Adrenal gland (tissue), 5 donors: Measurements from ENCODE around the gene CAPN8.
A peak's percentile ranks its signal among the peaks of the same experiment; 100 is the strongest.

Experiments
- POLR2A ChIP-seq, 2 donors: fragments of 450-650 bp; IDR thresholded peaks; one replicate each; pipeline ENCODE4 v1.6.1; 2017; ENCODE audit warnings: antibody characterized with exemption in 2 of 2, mild to moderate bottlenecking in 2 of 2, moderate library complexity in 1 of 2
- TF ChIP-seq, protein P1 (sequence below), 6 experiments: fragments of 450-650 bp in 4 of 6; fragments of 200-600 bp in 2 of 6; sonication (generic) in 1 of 6; IDR thresholded peaks; 1 replicate in 5 of 6; 2 replicates in 1 of 6; pipeline versions ENCODE4 v1.5.1 to v1.8.0; 2016 to 2021; ENCODE audit warnings: antibody characterized with exemption in 6 of 6, mild to moderate bottlenecking in 2 of 6, moderate library complexity in 1 of 6
- donor health status: DM: no; HTN: no; CAD: no.

DNA sequence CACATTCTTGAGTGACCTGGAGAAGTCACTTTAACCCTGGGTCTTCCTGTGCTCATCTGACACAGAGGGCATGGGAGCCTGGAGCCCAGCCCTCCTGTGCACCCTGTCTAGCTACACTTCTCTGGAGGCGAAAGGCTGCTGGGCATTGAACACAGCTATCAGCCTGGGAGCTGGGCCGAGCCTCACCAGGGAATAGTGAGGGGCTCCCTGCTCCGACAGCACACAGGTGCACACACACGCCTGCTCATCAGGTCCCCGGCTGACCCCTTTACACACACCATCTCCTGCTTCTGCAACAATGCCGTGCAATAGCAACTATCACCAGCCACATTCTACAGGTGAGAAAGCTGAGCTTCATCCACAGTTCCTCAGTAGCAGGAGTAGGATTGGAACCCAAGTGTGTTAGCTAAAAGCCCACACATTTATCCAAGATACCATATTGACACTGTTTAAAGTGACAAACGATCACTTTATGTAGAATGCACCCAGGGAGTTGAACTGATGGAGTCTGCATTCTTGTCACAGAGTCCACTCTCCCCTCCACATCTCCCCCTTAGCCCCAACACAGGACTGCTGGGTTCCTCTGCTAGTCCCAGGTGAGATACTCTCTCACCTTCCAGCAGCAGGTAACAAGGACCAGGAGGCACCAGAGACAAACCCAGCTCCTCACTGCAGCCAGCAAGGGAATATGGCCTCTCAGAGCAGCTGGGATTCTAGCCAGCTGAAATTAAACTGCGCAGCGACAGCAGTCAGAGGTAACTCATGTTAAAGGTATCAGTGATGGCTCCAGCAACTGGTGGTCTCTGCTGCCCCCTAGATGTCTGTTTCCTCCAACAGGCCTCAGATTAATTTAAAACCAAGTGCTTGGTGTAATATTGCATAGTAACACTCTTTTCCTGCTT lies 18.3 kb upstream of the CAPN8 start:
- TF ChIP-seq POLR2A (IDR thresholded peaks at IDR 0.05): no peak
- TF ChIP-seq, protein P1, sequence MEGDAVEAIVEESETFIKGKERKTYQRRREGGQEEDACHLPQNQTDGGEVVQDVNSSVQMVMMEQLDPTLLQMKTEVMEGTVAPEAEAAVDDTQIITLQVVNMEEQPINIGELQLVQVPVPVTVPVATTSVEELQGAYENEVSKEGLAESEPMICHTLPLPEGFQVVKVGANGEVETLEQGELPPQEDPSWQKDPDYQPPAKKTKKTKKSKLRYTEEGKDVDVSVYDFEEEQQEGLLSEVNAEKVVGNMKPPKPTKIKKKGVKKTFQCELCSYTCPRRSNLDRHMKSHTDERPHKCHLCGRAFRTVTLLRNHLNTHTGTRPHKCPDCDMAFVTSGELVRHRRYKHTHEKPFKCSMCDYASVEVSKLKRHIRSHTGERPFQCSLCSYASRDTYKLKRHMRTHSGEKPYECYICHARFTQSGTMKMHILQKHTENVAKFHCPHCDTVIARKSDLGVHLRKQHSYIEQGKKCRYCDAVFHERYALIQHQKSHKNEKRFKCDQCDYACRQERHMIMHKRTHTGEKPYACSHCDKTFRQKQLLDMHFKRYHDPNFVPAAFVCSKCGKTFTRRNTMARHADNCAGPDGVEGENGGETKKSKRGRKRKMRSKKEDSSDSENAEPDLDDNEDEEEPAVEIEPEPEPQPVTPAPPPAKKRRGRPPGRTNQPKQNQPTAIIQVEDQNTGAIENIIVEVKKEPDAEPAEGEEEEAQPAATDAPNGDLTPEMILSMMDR (IDR thresholded peaks at IDR 0.05): peak; percentile 33 to 75 (median 66)
